HuH-7 (cell line): ENCODE data around the gene CCDC142.

Experiments used
- DNase-seq: peaks from one replicate; pipeline ENCODE4 v3.0.0; 2011; ENCODE audit warnings: low spot score

CCDC142 gene

GRCh38 chr2:74514368-74515270, 31.8 kb upstream of the CCDC142 start, which contains the start of gene TLX2:
TLX2 (plus strand) TSS chr2:74514450; CDS start chr2:74514807, 357 bp downstream.
- DNase-seq, result no peak

GRCh38 chr2:74513605-74514367, 31.0 kb upstream of the CCDC142 start:
- DNase-seq, result no peak

- DNase-seq, result no peak
Measured at GRCh38 chr2:74512744-74513604, 30.2 kb upstream of the CCDC142 start.

GRCh38 chr2:74511104-74511989, 28.5 kb upstream of the CCDC142 start:
- DNase-seq, result no peak

- DNase-seq, result no peak
Measured at GRCh38 chr2:74510272-74510671, 27.5 kb upstream of the CCDC142 start.

GRCh38 chr2:74507926-74508520, 25.2 kb upstream of the CCDC142 start:
- DNase-seq, result no peak

GRCh38 chr2:74507145-74507925, 24.5 kb upstream of the CCDC142 start, which contains the start of gene PCGF1:
PCGF1 (minus strand) TSS chr2:74507695; CDS start chr2:74507668, 27 bp downstream.
- peak; percentile 93 for DNase-seq

GRCh38 chr2:74505448-74506246, 22.8 kb upstream of the CCDC142 start:
- DNase-seq, result no peak

GRCh38 chr2:74504591-74504990, 21.8 kb upstream of the CCDC142 start:
- DNase-seq, result no peak

- DNase-seq, result no peak
Measured at GRCh38 chr2:74503506-74504475, 21.0 kb upstream of the CCDC142 start.

GRCh38 chr2:74502720-74503505, 20.1 kb upstream of the CCDC142 start:
- peak; percentile 59 for DNase-seq

- DNase-seq, result peak; percentile 91
Measured at GRCh38 chr2:74502147-74502719, 19.4 kb upstream of the CCDC142 start.

- DNase-seq, result no peak
Measured at GRCh38 chr2:74501335-74502071, 18.7 kb upstream of the CCDC142 start.

- DNase-seq, result no peak
Measured at GRCh38 chr2:74500578-74500946, 17.8 kb upstream of the CCDC142 start.

GRCh38 chr2:74499940-74500577, 17.3 kb upstream of the CCDC142 start:
- no peak for DNase-seq
